SK-N-SH treated with all-trans-retinoic acid at 6 μM for 48 hours (cell line): ENCODE data around the gene SERPINB12.

ENCODE experiments used
- ATAC-seq: fragments of 200-7000 bp; cut with Tn5 transposase; 3 replicates; pipeline ENCODE4 v1.9.1; 2020; ENCODE audit warnings: mild to moderate bottlenecking, moderate library complexity
- ARNTL ChIP-seq: fragments of 450-650 bp; formaldehyde crosslinking; IDR thresholded peaks from 2 replicates; pipeline ENCODE4 v1.5.0; 2020; ENCODE audit warnings: low read depth, mild to moderate bottlenecking, moderate library complexity, borderline replicate concordance
- BACH2 ChIP-seq: fragments of 250-450 bp; sonication (Bioruptor Pico); IDR thresholded peaks from 2 replicates; pipeline ENCODE4 v1.9.0; 2021; ENCODE audit warnings: mild to moderate bottlenecking, borderline replicate concordance
- CREB5 ChIP-seq: fragments of 250-450 bp; sonication (Bioruptor Pico); IDR thresholded peaks from 2 replicates; pipeline ENCODE4 v1.5.1; 2020; ENCODE audit warnings: low read depth, mild to moderate bottlenecking, moderate library complexity
- CSDC2 ChIP-seq: fragments of 250-450 bp; sonication (Bioruptor Pico); IDR thresholded peaks from 2 replicates; pipeline ENCODE4 v1.5.0; 2020; ENCODE audit warnings: mild to moderate bottlenecking, moderate library complexity
- CSRNP3 ChIP-seq: fragments of 250-450 bp; sonication (Bioruptor Pico); IDR thresholded peaks from 2 replicates; pipeline ENCODE4 v1.5.1; 2021; ENCODE audit warnings: mild to moderate bottlenecking, moderate library complexity
- ESRRG ChIP-seq: fragments of 250-450 bp; sonication (Bioruptor Pico); IDR thresholded peaks from 2 replicates; pipeline ENCODE4 v1.6.1; 2021; ENCODE audit warnings: mild to moderate bottlenecking
- GLIS3 ChIP-seq: fragments of 250-450 bp; sonication (Bioruptor Pico); IDR thresholded peaks from 2 replicates; pipeline ENCODE4 v1.5.0; 2020; ENCODE audit warnings: mild to moderate bottlenecking, moderate library complexity
- OSR1 ChIP-seq: fragments of 250-450 bp; sonication (Bioruptor Pico); IDR thresholded peaks from 2 replicates; pipeline ENCODE4 v1.8.0; 2022; ENCODE audit warnings: moderate library complexity, mild to moderate bottlenecking, inconsistent platforms
- PATZ1 ChIP-seq: fragments of 250-450 bp; sonication (Bioruptor Pico); IDR thresholded peaks from 2 replicates; pipeline ENCODE4 v1.8.0; 2020; ENCODE audit warnings: mild to moderate bottlenecking, moderate library complexity, borderline replicate concordance
- POU6F1 ChIP-seq: fragments of 250-450 bp; sonication (Bioruptor Pico); IDR thresholded peaks from 2 replicates; pipeline ENCODE4 v1.8.0; 2021; ENCODE audit warnings: low read depth, mild to moderate bottlenecking, moderate library complexity, borderline replicate concordance
- PPARA ChIP-seq: fragments of 250-450 bp; sonication (Bioruptor Pico); IDR thresholded peaks from 2 replicates; pipeline ENCODE4 v1.5.0; 2020; ENCODE audit warnings: mild to moderate bottlenecking, borderline replicate concordance
- RARB ChIP-seq: fragments of 250-450 bp; sonication (Bioruptor Pico); IDR thresholded peaks from 2 replicates; pipeline ENCODE4 v1.8.0; 2021; ENCODE audit warnings: mild to moderate bottlenecking, moderate library complexity
- SNAI2 ChIP-seq: fragments of 250-450 bp; sonication (Bioruptor Pico); IDR thresholded peaks from 2 replicates; pipeline ENCODE4 v1.5.0; 2020; ENCODE audit warnings: mild to moderate bottlenecking, moderate library complexity
- TCF4 ChIP-seq: fragments of 250-450 bp; sonication (Bioruptor Pico); IDR thresholded peaks from 2 replicates; pipeline ENCODE4 v1.8.0; 2021; ENCODE audit warnings: mild to moderate bottlenecking, moderate library complexity, borderline replicate concordance
- TOX ChIP-seq: fragments of 250-450 bp; sonication (Bioruptor Pico); IDR thresholded peaks from 2 replicates; pipeline ENCODE4 v1.8.0; 2021; ENCODE audit warnings: mild to moderate bottlenecking, moderate library complexity, borderline replicate concordance
- TSHZ2 ChIP-seq: fragments of 250-450 bp; sonication (Bioruptor Pico); IDR thresholded peaks from 2 replicates; pipeline ENCODE4 v1.5.0; 2020; ENCODE audit warnings: mild to moderate bottlenecking, moderate library complexity
- ZFP3 ChIP-seq: fragments of 250-450 bp; sonication (Bioruptor Pico); IDR thresholded peaks from 2 replicates; pipeline ENCODE4 v1.5.0; 2020; ENCODE audit warnings: mild to moderate bottlenecking, moderate library complexity
- ZFP30 ChIP-seq: fragments of 450-650 bp; formaldehyde crosslinking; IDR thresholded peaks from 2 replicates; pipeline ENCODE4 v1.5.0; 2022; ENCODE audit warnings: mild to moderate bottlenecking, moderate library complexity
- ZNF565 ChIP-seq: fragments of 450-650 bp; formaldehyde crosslinking; conservative IDR thresholded peaks from 2 replicates; pipeline ENCODE4 v1.5.0; 2020; ENCODE audit warnings: low read depth, mild to moderate bottlenecking, moderate library complexity
- ZNF8 ChIP-seq: fragments of 450-650 bp; formaldehyde crosslinking; IDR thresholded peaks from 2 replicates; pipeline ENCODE4 v1.5.0; 2020; ENCODE audit warnings: mild to moderate bottlenecking, moderate library complexity

Gene SERPINB12

GRCh38 chr18:63542069-63542468 is at the start of gene SERPINB12:
SERPINB12 (plus strand) TSS chr18:63542369; CDS start chr18:63556160, 13,791 bp downstream.
- no peak for ATAC-seq
- TF ChIP-seq BACH2 (CRISPR knock-in tag) (no peak), TSHZ2 (CRISPR knock-in tag) (no peak), POU6F1 (CRISPR knock-in tag) (no peak), TCF4 (CRISPR knock-in tag) (no peak), ARNTL (CRISPR knock-in tag) (no peak), ZNF565 (CRISPR knock-in tag) (no peak), PATZ1 (CRISPR knock-in tag) (no peak), ZFP30 (CRISPR knock-in tag) (no peak)

GRCh38 chr18:63492851-63493250 is 49.3 kb upstream of the SERPINB12 start:
- no peak for TF ChIP-seq ZFP3 (CRISPR knock-in tag)
- no peak for TF ChIP-seq CREB5 (CRISPR knock-in tag)
- TF ChIP-seq GLIS3 (CRISPR knock-in tag): no peak
- no peak for TF ChIP-seq ZNF565 (CRISPR knock-in tag)
- no peak for TF ChIP-seq ZFP30 (CRISPR knock-in tag)
- TF ChIP-seq CSRNP3 (CRISPR knock-in tag): no peak
- TF ChIP-seq RARB (CRISPR knock-in tag): no peak
- no peak for TF ChIP-seq PPARA (CRISPR knock-in tag)
- TF ChIP-seq TOX (CRISPR knock-in tag): no peak
- no peak for ATAC-seq

- TF ChIP-seq ZNF565 (CRISPR knock-in tag): no peak
- no peak for TF ChIP-seq PPARA (CRISPR knock-in tag)
- no peak for TF ChIP-seq OSR1 (CRISPR knock-in tag)
- no peak for TF ChIP-seq ESRRG (CRISPR knock-in tag)
- TF ChIP-seq PATZ1 (CRISPR knock-in tag): no peak
- TF ChIP-seq ZNF8 (CRISPR knock-in tag): no peak
- TF ChIP-seq RARB (CRISPR knock-in tag): no peak
- no peak for TF ChIP-seq ZFP30 (CRISPR knock-in tag)
- TF ChIP-seq SNAI2 (CRISPR knock-in tag): no peak
- no peak for TF ChIP-seq CSDC2
- TF ChIP-seq TCF4 (CRISPR knock-in tag): no peak
- TF ChIP-seq BACH2 (CRISPR knock-in tag): no peak
- TF ChIP-seq, all 23 proteins: peak for 0
- no peak for ATAC-seq
These were observed 46.5 kb upstream of the SERPINB12 start for GRCh38 chr18:63495675-63496074.
